KMS-11 (cell line): ENCODE measurements around the gene NCOA5.

ENCODE experiments used
- H2AFZ ChIP-seq: fragments of 200-600 bp; sonication (generic); 2 replicates; pipeline ENCODE4 v1.6.1; 2016; ENCODE audit warnings: antibody characterized with exemption, mixed run types, low read depth
- H3K27ac ChIP-seq: fragments of 200-600 bp; sonication (generic); 2 replicates; pipeline ENCODE4 v1.6.1; 2016; ENCODE audit warnings: mild to moderate bottlenecking, mixed run types
- H3K27me3 ChIP-seq: fragments of 200-600 bp; sonication (generic); 2 replicates; pipeline ENCODE4 v1.6.1; 2017; ENCODE audit warnings: mild to moderate bottlenecking, low read depth, mixed run types, moderate library complexity; ENCODE audit not compliant: insufficient read depth
- H3K36me3 ChIP-seq: fragments of 200-600 bp; sonication (generic); 2 replicates; pipeline ENCODE4 v1.6.1; 2017; ENCODE audit warnings: mild to moderate bottlenecking, mixed run types; ENCODE audit not compliant: insufficient read depth
- H3K4me1 ChIP-seq: fragments of 200-600 bp; sonication (generic); 2 replicates; pipeline ENCODE4 v1.6.1; 2016; ENCODE audit warnings: mild to moderate bottlenecking, low read depth, mixed run types; ENCODE audit not compliant: poor library complexity, severe bottlenecking
- H3K4me2 ChIP-seq: fragments of 200-600 bp; sonication (generic); 2 replicates; pipeline ENCODE4 v1.7.0; 2016; ENCODE audit warnings: mild to moderate bottlenecking, mixed run types
- H3K4me3 ChIP-seq: fragments of 200-600 bp; sonication (generic); IDR thresholded peaks from 2 replicates; pipeline ENCODE4 v1.6.1; 2017; ENCODE audit warnings: low read depth, low read length, mixed read lengths; ENCODE audit not compliant: insufficient read depth
- H3K79me2 ChIP-seq: fragments of 200-600 bp; sonication (generic); 2 replicates; pipeline ENCODE4 v1.6.1; 2016; ENCODE audit warnings: low read depth, mixed run types; ENCODE audit not compliant: insufficient read depth
- H3K9ac ChIP-seq: fragments of 200-600 bp; sonication (generic); 2 replicates; pipeline ENCODE4 v1.6.1; 2016; ENCODE audit warnings: mild to moderate bottlenecking, mixed run types
- H4K20me1 ChIP-seq: fragments of 200-600 bp; sonication (generic); 2 replicates; pipeline ENCODE4 v1.6.1; 2016; ENCODE audit warnings: mild to moderate bottlenecking, mixed run types; ENCODE audit not compliant: insufficient read depth
- TF ChIP-seq, protein P1 (sequence below): fragments of 200-600 bp; sonication (generic); conservative IDR thresholded peaks from 2 replicates; pipeline ENCODE4 v1.6.1; 2017; ENCODE audit warnings: low read depth, mild to moderate bottlenecking, antibody characterized with exemption, low read length, moderate library complexity, mixed read lengths

The NCOA5 gene

DNA sequence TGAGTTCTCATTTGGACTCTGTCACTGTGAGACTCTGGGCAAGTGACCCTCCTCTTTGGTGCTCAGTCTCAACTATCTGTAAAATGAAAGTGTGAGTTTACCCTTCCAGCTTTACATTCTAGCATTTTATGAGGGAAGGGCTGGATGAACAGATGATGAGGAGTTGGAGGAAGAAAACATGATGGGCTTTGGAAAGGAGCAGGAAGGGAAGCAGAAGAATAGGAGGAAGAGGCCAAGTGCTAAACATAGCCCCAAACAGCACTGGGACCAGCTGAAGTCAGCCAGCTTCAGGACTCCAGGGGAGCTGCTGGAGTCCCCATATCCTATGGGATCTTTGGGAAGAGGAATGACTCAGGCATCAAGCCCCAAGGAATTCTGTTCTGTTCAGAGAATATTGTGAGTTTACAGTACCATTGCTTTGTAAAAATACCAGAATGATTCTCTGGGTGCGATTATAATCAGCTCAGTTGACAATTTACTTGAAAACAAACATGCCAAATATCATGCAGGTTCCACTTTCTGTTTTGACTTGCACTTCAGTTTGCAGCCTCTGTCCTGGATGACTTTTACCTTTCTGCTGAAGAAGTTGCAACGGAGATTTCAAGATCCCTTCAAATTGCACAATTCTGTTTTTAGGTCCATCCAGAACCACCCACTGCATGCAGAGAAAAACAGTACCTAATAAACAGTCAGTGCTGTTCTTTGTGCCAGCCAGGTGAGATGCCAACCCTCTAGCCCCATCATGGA lies 31.6 kb upstream of the NCOA5 start:
- H3K9ac ChIP-seq: no peak overlapping the region
- no peak overlapping the region for H3K4me2 ChIP-seq
- H3K27ac ChIP-seq: no peak overlapping the region

GRCh38 chr20:46120136-46120535 lies 30.4 kb upstream of the NCOA5 start:
- TF ChIP-seq, protein P1, sequence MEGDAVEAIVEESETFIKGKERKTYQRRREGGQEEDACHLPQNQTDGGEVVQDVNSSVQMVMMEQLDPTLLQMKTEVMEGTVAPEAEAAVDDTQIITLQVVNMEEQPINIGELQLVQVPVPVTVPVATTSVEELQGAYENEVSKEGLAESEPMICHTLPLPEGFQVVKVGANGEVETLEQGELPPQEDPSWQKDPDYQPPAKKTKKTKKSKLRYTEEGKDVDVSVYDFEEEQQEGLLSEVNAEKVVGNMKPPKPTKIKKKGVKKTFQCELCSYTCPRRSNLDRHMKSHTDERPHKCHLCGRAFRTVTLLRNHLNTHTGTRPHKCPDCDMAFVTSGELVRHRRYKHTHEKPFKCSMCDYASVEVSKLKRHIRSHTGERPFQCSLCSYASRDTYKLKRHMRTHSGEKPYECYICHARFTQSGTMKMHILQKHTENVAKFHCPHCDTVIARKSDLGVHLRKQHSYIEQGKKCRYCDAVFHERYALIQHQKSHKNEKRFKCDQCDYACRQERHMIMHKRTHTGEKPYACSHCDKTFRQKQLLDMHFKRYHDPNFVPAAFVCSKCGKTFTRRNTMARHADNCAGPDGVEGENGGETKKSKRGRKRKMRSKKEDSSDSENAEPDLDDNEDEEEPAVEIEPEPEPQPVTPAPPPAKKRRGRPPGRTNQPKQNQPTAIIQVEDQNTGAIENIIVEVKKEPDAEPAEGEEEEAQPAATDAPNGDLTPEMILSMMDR: no peak
- no peaks in the 10 kb centered on the region for H3K79me2 ChIP-seq

More for the DNA sequence above, 31.6 kb upstream of the NCOA5 start:
- Histone ChIP-seq H3K4me1 (no peaks in the 10 kb centered on the region), H2AFZ (no peak overlapping the region), H3K4me3 (no peak overlapping the region), H3K27me3 (peaks cover 64% of the 10 kb centered on the region; the same call in 1 of the 2 replicates), H3K36me3 (no peaks in the 10 kb centered on the region), H4K20me1 (no peaks in the 10 kb centered on the region), H3K79me2 (no peaks in the 10 kb centered on the region)
- TF ChIP-seq, protein P1: no peak

GRCh38 chr20:46119547-46119946 lies 29.8 kb upstream of the NCOA5 start:
- Histone ChIP-seq H3K9ac (no peak overlapping the region), H2AFZ (no peak overlapping the region)

More at GRCh38 chr20:46120136-46120535, 30.4 kb upstream of the NCOA5 start:
- Histone ChIP-seq H3K27me3 (peaks cover 72% of the 10 kb centered on the region), H3K27ac (no peak overlapping the region), H3K9ac (no peak overlapping the region), H3K4me2 (no peak overlapping the region), H4K20me1 (no peaks in the 10 kb centered on the region), H3K4me1 (no peaks in the 10 kb centered on the region), H2AFZ (no peak overlapping the region), H3K36me3 (no peaks in the 10 kb centered on the region), H3K4me3 (no peak overlapping the region)

DNA sequence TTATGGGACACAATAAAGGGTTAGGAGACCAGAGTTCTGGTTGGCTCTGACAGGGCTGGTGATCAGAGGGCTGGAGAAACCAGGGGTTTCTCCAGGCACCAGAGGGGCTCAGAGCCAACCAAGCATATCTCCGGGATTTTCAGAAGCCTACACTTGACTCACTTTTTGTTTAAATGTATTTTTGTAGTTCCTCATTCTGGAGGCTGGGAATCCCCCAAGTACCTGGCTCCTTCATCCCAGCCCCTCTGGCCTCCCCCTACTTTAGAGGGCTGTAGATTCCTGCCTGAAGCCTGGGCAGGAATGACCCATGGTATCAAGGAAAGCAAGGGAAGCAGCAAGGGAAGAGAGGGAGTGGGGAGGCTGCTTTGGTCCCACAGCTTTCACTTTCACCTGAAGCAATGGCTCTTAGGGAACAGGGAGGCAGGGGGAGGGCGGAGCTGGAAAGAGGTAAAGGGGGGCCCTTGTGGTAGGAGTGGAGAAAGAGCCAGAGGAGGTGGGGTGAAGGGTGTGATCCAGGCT lies 29.3 kb upstream of the NCOA5 start:
- Histone ChIP-seq H3K79me2 (no peaks in the 10 kb centered on the region), H3K27me3 (peaks cover 79% of the 10 kb centered on the region), H2AFZ (no peak overlapping the region), H3K36me3 (no peaks in the 10 kb centered on the region), H3K27ac (no peak overlapping the region), H3K4me2 (no peak overlapping the region), H4K20me1 (no peaks in the 10 kb centered on the region), H3K9ac (no peak overlapping the region), H3K4me1 (no peaks in the 10 kb centered on the region), H3K4me3 (no peak overlapping the region)
- TF ChIP-seq, protein P1: no peak

More at GRCh38 chr20:46119547-46119946, 29.8 kb upstream of the NCOA5 start:
- Histone ChIP-seq H3K79me2 (no peaks in the 10 kb centered on the region), H3K4me3 (no peak overlapping the region), H3K27me3 (peaks cover 78% of the 10 kb centered on the region), H3K4me2 (no peak overlapping the region), H3K27ac (no peak overlapping the region), H4K20me1 (no peaks in the 10 kb centered on the region), H3K4me1 (no peaks in the 10 kb centered on the region), H3K36me3 (no peaks in the 10 kb centered on the region)
- TF ChIP-seq, protein P1: no peak
